ENCODE results near the gene MRPS6.

DNA sequence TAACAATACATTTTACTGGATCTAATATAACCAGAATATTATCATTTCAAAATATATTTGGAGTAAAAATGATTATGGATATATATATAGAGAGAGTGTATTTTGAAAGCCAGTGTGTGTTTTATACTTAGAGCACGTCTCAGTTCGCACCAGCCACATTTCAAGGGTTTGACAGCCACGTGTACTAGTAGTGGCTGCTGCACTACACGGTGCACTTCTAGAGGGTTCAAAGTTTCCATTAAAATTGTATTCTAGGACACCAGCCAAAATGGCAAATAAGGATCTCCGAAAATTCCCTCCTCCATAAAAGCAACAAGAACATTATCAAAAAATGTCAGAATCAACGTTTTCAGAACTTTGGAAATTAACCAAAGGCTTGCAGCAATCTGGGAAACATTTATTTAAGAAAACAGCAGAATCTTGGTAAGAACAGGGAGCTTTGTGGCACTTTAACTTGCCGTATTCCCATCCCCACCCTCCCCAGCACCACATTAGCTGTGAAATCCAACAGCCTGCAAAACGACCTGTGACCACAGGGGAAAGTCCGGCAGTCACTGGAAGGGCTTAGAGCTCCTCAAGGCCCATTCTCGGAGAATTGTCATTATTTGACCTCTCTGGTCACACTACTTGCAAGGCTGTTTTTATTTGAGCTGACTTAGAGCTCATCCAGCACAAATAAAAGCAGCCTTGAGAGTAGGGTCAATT is 33.5 kb upstream of the MRPS6 start:
- TF ChIP-seq EZH2phosphoT487 (IDR thresholded peaks at IDR 0.05; ENCODE audit: low read depth, severe bottlenecking, unreplicated experiment) (no peak), EZH2 (IDR thresholded peaks at IDR 0.05; ENCODE audit: borderline replicate concordance) (no peak)
- TF ChIP-seq, protein P1, sequence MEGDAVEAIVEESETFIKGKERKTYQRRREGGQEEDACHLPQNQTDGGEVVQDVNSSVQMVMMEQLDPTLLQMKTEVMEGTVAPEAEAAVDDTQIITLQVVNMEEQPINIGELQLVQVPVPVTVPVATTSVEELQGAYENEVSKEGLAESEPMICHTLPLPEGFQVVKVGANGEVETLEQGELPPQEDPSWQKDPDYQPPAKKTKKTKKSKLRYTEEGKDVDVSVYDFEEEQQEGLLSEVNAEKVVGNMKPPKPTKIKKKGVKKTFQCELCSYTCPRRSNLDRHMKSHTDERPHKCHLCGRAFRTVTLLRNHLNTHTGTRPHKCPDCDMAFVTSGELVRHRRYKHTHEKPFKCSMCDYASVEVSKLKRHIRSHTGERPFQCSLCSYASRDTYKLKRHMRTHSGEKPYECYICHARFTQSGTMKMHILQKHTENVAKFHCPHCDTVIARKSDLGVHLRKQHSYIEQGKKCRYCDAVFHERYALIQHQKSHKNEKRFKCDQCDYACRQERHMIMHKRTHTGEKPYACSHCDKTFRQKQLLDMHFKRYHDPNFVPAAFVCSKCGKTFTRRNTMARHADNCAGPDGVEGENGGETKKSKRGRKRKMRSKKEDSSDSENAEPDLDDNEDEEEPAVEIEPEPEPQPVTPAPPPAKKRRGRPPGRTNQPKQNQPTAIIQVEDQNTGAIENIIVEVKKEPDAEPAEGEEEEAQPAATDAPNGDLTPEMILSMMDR (IDR thresholded peaks at IDR 0.05; ENCODE audit: poor library complexity), result no peak

All from hepatocyte (in vitro differentiated cells).